HepG2 (cell line): ENCODE results near the gene INHBB. TPM values are rescaled to one million over a fixed set of nuclear protein-coding genes. Genes with fewer than 3 reads are reported as not detected.

Experiments used
- HINFP ChIP-seq: sonication (generic); formaldehyde crosslinking; IDR thresholded peaks from 2 replicates; pipeline ENCODE4 v1.4.0; 2020; ENCODE audit warnings: low read depth, mild to moderate bottlenecking, missing genetic modification reagents
- KLF16 ChIP-seq, 2 experiments: sonication (generic) in 1 of 2; formaldehyde crosslinking in 1 of 2; IDR thresholded peaks; 2 replicates each; pipeline versions ENCODE4 v1.6.1 to v1.8.0; 2016 to 2023; ENCODE audit warnings: missing genetic modification reagents in 2 of 2, missing compliant biosample characterization in 1 of 2
- KMT2B ChIP-seq: IDR thresholded peaks from 2 replicates; pipeline ENCODE4 v1.6.1; 2016; ENCODE audit warnings: missing genetic modification reagents, missing compliant biosample characterization
- NCOA5 ChIP-seq: sonication (generic); formaldehyde crosslinking; IDR thresholded peaks from 2 replicates; pipeline ENCODE4 v1.4.0; 2020; ENCODE audit warnings: missing genetic modification reagents
- ONECUT2 ChIP-seq: sonication (generic); formaldehyde crosslinking; IDR thresholded peaks from 2 replicates; pipeline ENCODE4 v1.4.0; 2020; ENCODE audit warnings: missing genetic modification reagents
- RBAK ChIP-seq: sonication (generic); formaldehyde crosslinking; IDR thresholded peaks from 2 replicates; pipeline ENCODE4 v1.5.1; 2020; ENCODE audit warnings: mild to moderate bottlenecking, missing genetic modification reagents
- RNF2 ChIP-seq: fragments of 450-650 bp; conservative IDR thresholded peaks from 2 replicates; pipeline ENCODE4 v1.6.1; 2016; ENCODE audit warnings: low read depth
- TERF1 ChIP-seq: sonication (generic); formaldehyde crosslinking; IDR thresholded peaks from 2 replicates; pipeline ENCODE4 v1.8.0; 2022; ENCODE audit warnings: mild to moderate bottlenecking, missing genetic modification reagents, moderate library complexity
- TFDP1 ChIP-seq: IDR thresholded peaks from 2 replicates; pipeline ENCODE4 v1.6.1; 2016; ENCODE audit warnings: missing compliant biosample characterization, missing genetic modification reagents, borderline replicate concordance
- THAP8 ChIP-seq: sonication (generic); formaldehyde crosslinking; IDR thresholded peaks from 2 replicates; pipeline ENCODE4 v1.5.1; 2020; ENCODE audit warnings: missing genetic modification reagents, mild to moderate bottlenecking, borderline replicate concordance
- ZBTB26 ChIP-seq: IDR thresholded peaks from 2 replicates; pipeline ENCODE4 v1.6.1; 2016; ENCODE audit warnings: missing compliant biosample characterization, missing genetic modification reagents, borderline replicate concordance
- ZNF337 ChIP-seq: sonication (generic); formaldehyde crosslinking; IDR thresholded peaks from 2 replicates; pipeline ENCODE4 v1.5.1; 2020; ENCODE audit warnings: missing genetic modification reagents, low read depth, mild to moderate bottlenecking, borderline replicate concordance
- ZNF615 ChIP-seq: sonication (generic); formaldehyde crosslinking; IDR thresholded peaks from 2 replicates; pipeline ENCODE4 v1.5.0; 2020; ENCODE audit warnings: mild to moderate bottlenecking, missing genetic modification reagents, borderline replicate concordance
- polyA plus RNA-seq, 8 experiments: library from polyadenylated mRNA; depleted of rRNA in 3 of 8; stranded (reverse) in 7 of 8; unstranded in 1 of 8; fragments of >200 nt; fragmentation: Illumina TruSeq in 4 of 8; extraction: Trizol in 4 of 8; gene quantifications; 2 replicates each; pipeline versions ENCODE4 v1.2.1 to v1.2.3, GENCODE V29; 2011 to 2016; ENCODE audit warnings: low read depth in 4 of 8, missing spikeins in 1 of 8, mixed read lengths in 1 of 8; ENCODE audit not compliant: insufficient read depth in 1 of 8
- total RNA-seq, 5 experiments: library from RNA; depleted of rRNA; stranded (reverse); fragments of >200 nt; fragmentation: Illumina TruSeq; extraction: Trizol; gene quantifications; 2 replicates each; pipeline ENCODE4 v1.2.3, GENCODE V29; 2016; ENCODE audit warnings: low read depth in 1 of 5
- TF ChIP-seq, protein P1 (sequence below): sonication (generic); formaldehyde crosslinking; IDR thresholded peaks from 2 replicates; pipeline ENCODE4 v1.4.0; 2020; ENCODE audit warnings: missing genetic modification reagents
- TF ChIP-seq, protein P2 (sequence below): IDR thresholded peaks from 2 replicates; pipeline ENCODE4 v1.6.1; 2016; ENCODE audit warnings: control low read depth

The INHBB gene
- total and polyA plus RNA-seq, 2 of the 13 experiments (the other 11 are each of a cell fraction or from before 2014, with no cell fraction given), result 0.20 to 1.7 TPM

DNA sequence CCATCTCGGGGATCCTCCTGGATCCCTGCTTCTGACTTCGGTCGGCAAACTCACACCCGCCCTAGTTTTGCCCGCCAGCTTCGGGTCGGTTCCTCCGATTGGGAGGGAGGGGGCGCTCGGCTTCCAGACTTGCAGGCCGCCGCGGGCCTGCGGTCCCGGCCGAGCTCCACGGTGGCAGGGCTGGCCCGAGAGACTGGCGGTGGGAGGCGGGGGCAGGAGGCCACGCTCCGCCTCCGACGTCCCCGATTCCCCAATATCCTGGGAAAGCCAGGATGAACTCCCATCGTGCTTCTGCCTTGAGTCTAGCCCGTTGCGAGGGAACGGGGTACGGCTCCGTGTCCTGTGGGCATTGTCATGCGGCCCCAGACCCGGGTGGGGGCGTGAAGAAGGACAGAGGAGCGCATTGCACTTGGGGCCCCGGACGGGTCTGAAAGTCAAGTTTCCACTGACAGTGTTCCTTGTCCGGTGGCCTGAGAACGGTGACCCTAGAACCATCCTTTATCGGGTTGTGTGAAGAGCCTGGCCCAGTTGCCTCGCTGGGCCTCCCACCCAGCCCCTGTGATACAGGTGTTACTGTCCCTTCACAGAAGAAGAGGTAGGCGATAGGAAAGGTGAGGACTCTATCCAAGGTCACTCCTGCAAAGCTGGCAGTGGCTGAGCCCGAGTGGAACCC lies 2.4 kb upstream of the INHBB start (continued):
- TF ChIP-seq, protein P1, sequence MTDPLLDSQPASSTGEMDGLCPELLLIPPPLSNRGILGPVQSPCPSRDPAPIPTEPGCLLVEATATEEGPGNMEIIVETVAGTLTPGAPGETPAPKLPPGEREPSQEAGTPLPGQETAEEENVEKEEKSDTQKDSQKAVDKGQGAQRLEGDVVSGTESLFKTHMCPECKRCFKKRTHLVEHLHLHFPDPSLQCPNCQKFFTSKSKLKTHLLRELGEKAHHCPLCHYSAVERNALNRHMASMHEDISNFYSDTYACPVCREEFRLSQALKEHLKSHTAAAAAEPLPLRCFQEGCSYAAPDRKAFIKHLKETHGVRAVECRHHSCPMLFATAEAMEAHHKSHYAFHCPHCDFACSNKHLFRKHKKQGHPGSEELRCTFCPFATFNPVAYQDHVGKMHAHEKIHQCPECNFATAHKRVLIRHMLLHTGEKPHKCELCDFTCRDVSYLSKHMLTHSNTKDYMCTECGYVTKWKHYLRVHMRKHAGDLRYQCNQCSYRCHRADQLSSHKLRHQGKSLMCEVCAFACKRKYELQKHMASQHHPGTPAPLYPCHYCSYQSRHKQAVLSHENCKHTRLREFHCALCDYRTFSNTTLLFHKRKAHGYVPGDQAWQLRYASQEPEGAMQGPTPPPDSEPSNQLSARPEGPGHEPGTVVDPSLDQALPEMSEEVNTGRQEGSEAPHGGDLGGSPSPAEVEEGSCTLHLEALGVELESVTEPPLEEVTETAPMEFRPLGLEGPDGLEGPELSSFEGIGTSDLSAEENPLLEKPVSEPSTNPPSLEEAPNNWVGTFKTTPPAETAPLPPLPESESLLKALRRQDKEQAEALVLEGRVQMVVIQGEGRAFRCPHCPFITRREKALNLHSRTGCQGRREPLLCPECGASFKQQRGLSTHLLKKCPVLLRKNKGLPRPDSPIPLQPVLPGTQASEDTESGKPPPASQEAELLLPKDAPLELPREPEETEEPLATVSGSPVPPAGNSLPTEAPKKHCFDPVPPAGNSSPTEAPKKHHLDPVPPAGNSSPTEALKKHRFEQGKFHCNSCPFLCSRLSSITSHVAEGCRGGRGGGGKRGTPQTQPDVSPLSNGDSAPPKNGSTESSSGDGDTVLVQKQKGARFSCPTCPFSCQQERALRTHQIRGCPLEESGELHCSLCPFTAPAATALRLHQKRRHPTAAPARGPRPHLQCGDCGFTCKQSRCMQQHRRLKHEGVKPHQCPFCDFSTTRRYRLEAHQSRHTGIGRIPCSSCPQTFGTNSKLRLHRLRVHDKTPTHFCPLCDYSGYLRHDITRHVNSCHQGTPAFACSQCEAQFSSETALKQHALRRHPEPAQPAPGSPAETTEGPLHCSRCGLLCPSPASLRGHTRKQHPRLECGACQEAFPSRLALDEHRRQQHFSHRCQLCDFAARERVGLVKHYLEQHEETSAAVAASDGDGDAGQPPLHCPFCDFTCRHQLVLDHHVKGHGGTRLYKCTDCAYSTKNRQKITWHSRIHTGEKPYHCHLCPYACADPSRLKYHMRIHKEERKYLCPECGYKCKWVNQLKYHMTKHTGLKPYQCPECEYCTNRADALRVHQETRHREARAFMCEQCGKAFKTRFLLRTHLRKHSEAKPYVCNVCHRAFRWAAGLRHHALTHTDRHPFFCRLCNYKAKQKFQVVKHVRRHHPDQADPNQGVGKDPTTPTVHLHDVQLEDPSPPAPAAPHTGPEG, result no peak
- peak; percentile 77 for TF ChIP-seq RNF2
- TF ChIP-seq ONECUT2 (CRISPR knock-in tag), result no peak
- TF ChIP-seq HINFP (CRISPR knock-in tag), result no peak
- peak in 1 of 2 experiments; percentile 73; a peak in 1 of 4 replicates for TF ChIP-seq KLF16 (CRISPR knock-in tag; IDR thresholded peaks at IDR 0.05)
- peak; percentile 44; the same call in 1 of the 2 replicates for TF ChIP-seq TFDP1
- TF ChIP-seq NCOA5 (CRISPR knock-in tag), result no peak
- TF ChIP-seq KMT2B (CRISPR knock-in tag), result 0 out of 2 replicates have a peak, but pooled peaks have one; percentile 32
- TF ChIP-seq ZNF615 (CRISPR knock-in tag), result no peak
- TF ChIP-seq TERF1 (CRISPR knock-in tag), result no peak
- no peak for TF ChIP-seq RBAK (CRISPR knock-in tag)
- TF ChIP-seq, protein P2, sequence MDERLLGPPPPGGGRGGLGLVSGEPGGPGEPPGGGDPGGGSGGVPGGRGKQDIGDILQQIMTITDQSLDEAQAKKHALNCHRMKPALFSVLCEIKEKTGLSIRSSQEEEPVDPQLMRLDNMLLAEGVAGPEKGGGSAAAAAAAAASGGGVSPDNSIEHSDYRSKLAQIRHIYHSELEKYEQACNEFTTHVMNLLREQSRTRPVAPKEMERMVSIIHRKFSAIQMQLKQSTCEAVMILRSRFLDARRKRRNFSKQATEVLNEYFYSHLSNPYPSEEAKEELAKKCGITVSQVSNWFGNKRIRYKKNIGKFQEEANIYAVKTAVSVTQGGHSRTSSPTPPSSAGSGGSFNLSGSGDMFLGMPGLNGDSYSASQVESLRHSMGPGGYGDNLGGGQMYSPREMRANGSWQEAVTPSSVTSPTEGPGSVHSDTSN (CRISPR knock-in tag), result no peak
- TF ChIP-seq ZBTB26 (CRISPR knock-in tag), result no peak
- no peak for TF ChIP-seq ZNF337 (CRISPR knock-in tag)
- TF ChIP-seq THAP8, result no peak
